NCI-H146 (cell line): Measurements from ENCODE around the gene PTPN1.

Experiments
- DNase-seq: peaks from one replicate; lab custom pipeline; 2025; lab: John Stamatoyannopoulos, UW

Gene PTPN1

GRCh38 chr20:50575865-50576720, 65.9 kb downstream of the PTPN1 start:
- peak; percentile 41 for DNase-seq

DNA sequence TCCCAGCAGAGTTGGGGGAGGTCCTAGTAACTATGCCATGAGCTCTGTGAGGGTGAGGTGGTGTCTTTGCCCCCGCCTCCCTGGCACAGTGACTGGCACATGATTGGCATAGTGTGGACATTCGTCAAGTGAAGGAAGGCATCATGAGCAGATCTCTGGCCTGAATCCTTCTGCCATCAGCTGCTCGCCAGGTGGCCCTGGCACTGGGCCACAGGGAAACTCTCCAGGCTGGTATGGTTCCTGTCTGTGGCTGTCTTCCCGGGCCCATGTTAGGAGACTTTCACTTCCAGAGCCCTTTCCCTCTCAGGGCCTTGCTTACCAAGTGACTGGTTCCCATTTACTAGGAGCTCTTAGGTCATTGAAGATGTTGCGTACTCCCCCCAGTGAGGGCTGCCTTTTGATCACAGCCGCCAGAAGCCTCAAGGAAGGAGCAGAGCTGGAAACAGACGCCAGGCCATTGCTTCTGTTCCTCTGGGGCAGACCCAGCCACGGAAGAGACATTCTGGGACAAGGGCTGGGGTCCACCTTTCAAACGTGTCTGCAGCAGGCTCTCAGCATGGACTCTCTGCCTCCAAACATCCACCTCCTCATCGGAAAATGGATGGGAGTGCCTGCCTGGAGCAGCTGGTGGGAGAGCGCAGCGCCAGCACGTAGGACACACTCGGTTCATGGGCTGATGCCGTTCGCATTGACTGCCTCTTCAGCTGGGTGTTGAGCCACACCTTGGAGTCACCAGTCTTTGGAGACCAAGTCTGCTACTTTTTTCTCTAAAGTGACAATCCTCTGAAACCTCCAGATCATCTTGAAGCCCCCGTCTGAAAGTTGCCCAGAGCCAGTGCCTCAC, 67.2 kb downstream of the PTPN1 start:
- DNase-seq = no peak

DNA sequence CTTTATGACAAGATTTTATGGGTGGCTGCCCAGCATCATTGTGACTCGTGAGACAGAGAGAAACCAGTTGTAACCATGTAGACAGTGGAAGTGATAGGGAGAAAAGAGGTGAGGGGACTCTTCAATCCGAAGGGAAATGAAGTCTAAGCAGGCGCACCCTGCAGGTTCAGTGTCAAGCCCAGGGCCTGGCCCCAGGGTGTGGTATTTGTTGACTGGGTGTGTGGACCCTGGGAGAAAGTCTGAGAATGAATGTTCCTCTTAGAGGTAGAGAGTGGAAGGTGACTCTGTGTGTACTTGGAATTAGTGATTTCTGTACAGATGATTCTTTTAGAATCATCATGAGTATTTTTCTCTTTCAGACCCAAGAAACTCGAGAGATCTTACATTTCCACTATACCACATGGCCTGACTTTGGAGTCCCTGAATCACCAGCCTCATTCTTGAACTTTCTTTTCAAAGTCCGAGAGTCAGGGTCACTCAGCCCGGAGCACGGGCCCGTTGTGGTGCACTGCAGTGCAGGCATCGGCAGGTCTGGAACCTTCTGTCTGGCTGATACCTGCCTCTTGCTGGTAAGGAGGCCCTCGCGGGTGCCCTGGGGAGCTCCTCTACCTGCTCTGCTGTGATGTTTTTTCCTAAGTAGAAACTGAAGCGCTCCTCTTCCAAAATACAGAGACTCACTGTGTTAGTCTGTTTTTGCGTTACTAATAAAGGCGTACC, 68.0 kb downstream of the PTPN1 start:
- DNase-seq = no peak

DNA sequence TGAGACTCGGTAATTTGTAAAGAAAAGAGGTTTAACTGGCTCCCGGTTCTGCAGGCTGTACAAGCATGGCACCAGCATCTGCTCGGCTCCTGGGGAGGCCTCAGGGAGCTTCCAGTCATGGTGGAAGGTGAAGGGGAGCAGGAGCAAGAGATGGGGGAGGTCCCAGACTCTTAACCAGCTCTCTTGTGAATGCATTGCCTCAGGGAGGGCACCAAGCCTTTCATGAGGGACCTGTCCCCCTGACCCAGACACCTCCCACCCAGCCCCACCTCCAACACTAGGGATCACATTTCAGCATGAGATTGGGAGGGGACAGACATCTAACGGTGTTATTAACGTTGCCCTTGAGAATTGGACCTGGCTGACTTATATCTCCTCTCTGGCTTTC, 68.6 kb downstream of the PTPN1 start:
- no peak for DNase-seq

- no peak for DNase-seq
Measured at GRCh38 chr20:50579511-50579910, 69.3 kb downstream of the PTPN1 start.

DNA sequence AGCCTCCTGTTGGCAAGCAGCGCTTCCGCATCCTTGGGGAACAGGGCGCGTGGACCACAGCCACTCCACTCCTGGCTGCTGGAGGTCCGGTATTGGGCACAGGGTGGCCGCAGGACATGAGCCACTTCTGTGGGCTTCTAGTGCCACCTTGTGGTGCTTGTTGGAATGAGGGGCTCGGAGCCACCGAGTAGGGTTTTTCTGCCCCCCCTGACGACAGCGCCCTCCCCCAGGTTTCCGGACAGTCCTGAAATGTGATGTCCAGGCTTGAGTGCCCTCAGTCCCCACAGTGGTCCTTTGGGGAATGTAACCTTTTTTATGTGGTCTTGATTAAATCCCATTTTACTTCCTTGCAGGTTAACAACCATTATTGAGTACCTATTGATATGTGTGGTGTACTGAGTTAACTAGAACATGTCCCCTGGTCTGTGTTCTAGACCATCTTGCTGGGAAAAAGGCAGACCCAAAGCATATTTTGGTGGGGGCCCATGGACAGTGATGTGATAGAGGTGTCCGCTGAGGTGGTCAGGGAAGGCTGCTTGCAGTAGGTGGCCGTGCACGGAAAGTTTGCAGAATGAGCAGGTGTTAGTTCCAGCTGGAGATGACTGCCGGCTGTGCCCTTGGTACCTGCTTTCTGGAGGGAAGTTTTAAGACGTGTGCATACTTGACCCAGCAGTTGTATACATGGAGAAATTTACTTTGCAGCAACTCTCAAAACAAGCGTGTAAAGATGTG, 70.0 kb downstream of the PTPN1 start:
- DNase-seq = peak; percentile 36

DNA sequence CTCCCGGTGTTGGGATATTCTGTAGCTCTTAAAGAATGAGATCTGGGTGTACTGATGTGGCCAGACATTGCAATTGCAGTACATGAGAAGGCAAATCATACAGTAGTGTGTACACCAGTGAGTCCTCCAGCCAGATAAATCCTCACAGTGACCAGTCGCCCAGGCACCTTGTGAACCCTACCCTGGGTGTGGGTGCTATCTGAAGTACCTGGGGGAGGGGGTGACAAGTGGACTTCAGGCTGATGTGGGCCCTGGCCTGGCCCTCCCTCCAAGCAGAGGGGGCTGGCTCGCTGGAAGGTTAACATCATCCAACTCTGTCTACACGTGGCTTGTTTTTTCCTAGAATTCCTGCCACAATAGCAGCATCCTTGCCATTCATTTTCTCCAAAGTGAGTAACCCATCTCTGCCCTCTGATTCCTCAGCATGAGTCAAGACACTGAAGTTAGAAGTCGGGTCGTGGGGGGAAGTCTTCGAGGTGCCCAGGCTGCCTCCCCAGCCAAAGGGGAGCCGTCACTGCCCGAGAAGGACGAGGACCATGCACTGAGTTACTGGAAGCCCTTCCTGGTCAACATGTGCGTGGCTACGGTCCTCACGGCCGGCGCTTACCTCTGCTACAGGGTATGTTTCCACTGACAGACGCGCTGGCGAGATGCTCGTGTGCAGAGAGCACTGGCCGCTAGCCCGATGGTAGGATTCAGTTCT, 70.8 kb downstream of the PTPN1 start:
- DNase-seq = no peak

GRCh38 chr20:50582092-50582491, 71.9 kb downstream of the PTPN1 start:
- no peak for DNase-seq

DNA sequence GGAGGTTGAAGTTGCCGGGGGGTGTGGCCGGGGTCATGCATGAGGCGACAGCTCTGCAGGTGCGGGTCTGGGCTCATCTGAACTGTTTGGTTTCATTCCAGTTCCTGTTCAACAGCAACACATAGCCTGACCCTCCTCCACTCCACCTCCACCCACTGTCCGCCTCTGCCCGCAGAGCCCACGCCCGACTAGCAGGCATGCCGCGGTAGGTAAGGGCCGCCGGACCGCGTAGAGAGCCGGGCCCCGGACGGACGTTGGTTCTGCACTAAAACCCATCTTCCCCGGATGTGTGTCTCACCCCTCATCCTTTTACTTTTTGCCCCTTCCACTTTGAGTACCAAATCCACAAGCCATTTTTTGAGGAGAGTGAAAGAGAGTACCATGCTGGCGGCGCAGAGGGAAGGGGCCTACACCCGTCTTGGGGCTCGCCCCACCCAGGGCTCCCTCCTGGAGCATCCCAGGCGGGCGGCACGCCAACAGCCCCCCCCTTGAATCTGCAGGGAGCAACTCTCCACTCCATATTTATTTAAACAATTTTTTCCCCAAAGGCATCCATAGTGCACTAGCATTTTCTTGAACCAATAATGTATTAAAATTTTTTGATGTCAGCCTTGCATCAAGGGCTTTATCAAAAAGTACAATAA, 72.5 kb downstream of the PTPN1 start:
- no peak for DNase-seq

GRCh38 chr20:50583442-50584150, 73.4 kb downstream of the PTPN1 start:
- DNase-seq = no peak

DNA sequence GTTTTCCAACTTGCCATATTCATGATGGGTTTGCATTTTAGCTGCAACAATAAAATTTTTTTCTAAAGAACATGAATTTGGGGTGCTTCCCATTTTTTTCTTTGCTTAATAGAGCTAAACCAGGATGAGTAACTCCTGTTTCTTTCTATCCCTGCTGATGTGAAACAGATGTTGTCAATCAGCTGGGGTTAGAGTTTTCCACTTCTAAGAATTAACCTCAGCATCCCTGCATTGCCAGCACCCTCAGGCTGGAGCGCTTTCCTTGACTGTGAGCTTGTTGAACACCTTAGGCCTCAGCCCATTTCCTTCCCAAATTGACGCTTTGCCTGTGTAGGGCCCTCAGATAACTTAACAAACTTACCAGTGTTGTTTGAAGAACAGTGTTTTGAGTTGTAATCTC, 74.5 kb downstream of the PTPN1 start:
- DNase-seq = no peak

DNA sequence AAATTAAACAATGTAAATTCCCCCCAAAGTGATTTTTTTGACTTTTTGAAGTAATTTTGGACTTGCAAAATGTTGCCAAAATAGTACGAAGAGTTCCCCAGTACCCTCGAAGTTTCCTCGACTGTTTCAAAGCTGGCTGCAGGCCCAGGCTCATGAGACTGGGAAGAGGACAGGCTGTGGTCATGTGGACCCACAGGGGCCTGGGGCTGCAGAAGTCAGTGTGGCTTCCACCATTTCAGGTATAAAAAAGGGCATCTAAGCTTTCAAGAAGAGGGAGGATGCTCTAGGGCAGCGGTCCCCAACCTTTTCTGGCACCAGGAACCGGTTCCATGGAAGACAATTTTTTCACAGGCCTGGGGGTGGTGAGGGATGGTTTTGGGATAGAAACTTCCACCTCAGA, 75.0 kb downstream of the PTPN1 start:
- no peak for DNase-seq

DNA sequence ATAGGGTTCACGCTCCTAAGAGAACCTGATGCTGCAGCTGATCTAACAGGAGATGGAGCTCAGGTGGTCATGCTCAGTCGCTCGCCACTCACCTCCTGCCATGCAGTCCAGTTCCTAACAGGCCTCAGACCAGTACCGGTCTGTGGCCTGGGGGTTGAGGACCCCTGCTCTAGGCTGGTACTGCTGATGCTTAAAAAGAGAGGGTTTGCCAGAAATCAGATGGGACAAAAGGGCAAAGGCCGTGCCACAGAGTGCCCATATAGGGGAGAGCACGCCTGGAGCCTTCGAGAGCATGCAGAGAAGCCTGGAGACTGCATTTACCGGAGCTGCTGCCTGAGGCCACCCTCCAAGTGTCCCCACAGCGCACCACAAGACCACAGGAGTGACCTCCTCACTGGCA, 75.5 kb downstream of the PTPN1 start:
- peak; percentile 35 for DNase-seq

- no peak for DNase-seq
Measured at GRCh38 chr20:50586531-50587232, 76.5 kb downstream of the PTPN1 start.

DNA sequence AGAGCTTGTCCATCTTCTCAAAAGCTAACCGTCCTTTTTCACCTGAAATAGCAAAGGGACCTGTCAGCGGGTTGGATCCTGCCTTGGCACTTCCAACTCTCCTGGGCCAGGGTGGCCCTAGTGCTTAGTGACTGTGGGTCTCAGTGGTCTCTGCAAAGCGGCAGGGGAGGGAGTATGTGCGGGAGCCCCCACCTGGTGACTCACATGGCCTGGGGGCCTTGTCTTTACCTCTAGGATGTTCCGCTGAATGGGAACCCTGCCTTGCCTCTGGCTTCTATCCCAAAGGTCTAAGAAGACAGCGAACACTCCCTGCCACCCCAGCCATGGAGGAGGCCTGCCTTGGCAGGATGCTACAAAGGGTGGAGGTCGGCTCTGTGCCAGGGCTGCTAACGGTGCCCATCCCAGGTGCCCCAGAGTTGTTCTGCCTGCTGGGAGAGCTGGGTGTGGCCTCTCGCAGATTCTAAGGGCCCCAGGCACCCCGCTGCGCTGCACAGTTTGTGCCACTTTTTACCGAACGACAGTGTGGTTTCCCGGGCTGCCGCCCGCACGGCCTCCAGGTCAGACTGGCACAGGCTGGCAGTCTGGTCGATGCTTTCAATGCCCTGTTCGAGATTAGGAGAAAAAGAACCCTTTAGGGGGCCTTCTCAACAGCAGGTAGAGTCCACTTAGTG, 77.2 kb downstream of the PTPN1 start:
- DNase-seq = no peak

DNA sequence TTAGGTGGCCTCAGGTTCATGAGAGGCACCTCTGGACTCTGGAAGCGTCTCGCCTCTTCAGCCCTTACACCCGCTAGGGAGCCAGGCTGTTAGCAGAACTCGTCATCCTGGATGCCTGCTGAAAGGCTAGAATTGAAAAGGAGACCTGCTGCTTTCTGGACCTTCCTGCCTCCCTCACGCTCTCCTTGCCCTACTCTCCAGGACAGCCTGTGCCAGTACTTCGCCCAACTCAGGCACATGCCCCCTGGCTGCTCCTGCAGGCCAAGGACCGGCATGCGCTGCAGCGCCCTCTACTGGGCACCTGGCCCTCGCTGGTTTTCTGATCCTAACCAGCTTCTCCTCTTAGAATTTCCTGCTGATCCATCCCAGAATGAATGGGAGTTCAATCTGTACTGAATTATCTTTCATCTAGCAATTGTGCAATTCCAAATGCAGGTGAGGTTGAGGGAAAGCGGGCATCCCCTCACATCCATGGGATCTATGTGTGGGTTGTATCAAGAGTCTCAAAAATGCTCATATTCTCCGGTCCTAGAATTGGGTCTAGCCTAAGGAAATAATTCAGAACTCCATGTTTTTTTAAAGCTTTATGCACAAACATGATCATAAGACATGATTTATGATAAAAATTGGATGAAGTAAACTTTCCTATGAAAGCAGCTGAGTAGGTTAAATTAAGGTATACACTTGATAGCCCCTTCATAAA, 78.0 kb downstream of the PTPN1 start:
- peak; percentile 39 for DNase-seq

- DNase-seq = no peak
Measured at GRCh38 chr20:50589548-50590347, 79.6 kb downstream of the PTPN1 start.

- DNase-seq = no peak
Measured at GRCh38 chr20:50590348-50590664, 80.1 kb downstream of the PTPN1 start.
